Neural progenitor cell (in vitro differentiated cells): ENCODE data around the gene EIPR1.

Source experiments
- EZH2 ChIP-seq: fragments of 200-600 bp; sonication (generic); IDR thresholded peaks from 2 replicates; pipeline ENCODE4 v1.6.1; 2017; ENCODE audit warnings: antibody characterized with exemption, mild to moderate bottlenecking, moderate library complexity
- TF ChIP-seq, protein P1 (sequence below): fragments of 200-600 bp; sonication (generic); IDR thresholded peaks from 2 replicates; pipeline ENCODE4 v1.5.1; 2017; ENCODE audit warnings: antibody characterized with exemption, mild to moderate bottlenecking

- TF ChIP-seq, protein P1, sequence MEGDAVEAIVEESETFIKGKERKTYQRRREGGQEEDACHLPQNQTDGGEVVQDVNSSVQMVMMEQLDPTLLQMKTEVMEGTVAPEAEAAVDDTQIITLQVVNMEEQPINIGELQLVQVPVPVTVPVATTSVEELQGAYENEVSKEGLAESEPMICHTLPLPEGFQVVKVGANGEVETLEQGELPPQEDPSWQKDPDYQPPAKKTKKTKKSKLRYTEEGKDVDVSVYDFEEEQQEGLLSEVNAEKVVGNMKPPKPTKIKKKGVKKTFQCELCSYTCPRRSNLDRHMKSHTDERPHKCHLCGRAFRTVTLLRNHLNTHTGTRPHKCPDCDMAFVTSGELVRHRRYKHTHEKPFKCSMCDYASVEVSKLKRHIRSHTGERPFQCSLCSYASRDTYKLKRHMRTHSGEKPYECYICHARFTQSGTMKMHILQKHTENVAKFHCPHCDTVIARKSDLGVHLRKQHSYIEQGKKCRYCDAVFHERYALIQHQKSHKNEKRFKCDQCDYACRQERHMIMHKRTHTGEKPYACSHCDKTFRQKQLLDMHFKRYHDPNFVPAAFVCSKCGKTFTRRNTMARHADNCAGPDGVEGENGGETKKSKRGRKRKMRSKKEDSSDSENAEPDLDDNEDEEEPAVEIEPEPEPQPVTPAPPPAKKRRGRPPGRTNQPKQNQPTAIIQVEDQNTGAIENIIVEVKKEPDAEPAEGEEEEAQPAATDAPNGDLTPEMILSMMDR, result no peak
- no peak for TF ChIP-seq EZH2
These were observed 51.5 kb downstream of the EIPR1 start for GRCh38 chr2:3326182-3326537.
